Activated B cell treated with CpG ODN at 0.5 μM for 24 hours (primary cell): ENCODE measurements around the gene CERS4. TPM values are rescaled to one million over a fixed set of nuclear protein-coding genes. Genes with fewer than 3 reads are reported as not detected.
A peak's percentile ranks its signal among the peaks of the same experiment; 100 is the strongest.
"Not testable (repeated sequence)": the region's sequence is repeated elsewhere in the genome, so short reads cannot be mapped to it uniquely, and the experiment has no call there.

Source experiments
- ATAC-seq: fragments of 200-7000 bp; cut with Tn5 transposase; one replicate; pipeline ENCODE4 v1.10.0; 2021; ENCODE audit warnings: low read depth, mild to moderate bottlenecking, moderate library complexity
- CTCF ChIA-PET: fragments of 350-600 bp; sonication (Branson Sonifier 250); formaldehyde crosslinking; loops from one replicate; lab custom pipeline; 2021; ENCODE audit warnings: antibody characterized with exemption; lab: Charles Lee
- POLR2A ChIA-PET: fragments of 350-600 bp; sonication (Branson Sonifier 250); formaldehyde crosslinking; loops from one replicate; lab custom pipeline; 2021; ENCODE audit warnings: antibody characterized with exemption; lab: Charles Lee
- DNase-seq: peaks from one replicate; pipeline ENCODE4 v3.0.0; 2022
- H3K27ac Mint-ChIP-seq: one replicate; pipeline ENCODE4 v1.8.0; 2020; ENCODE audit warnings: mixed read lengths
- H3K27me3 Mint-ChIP-seq: one replicate; pipeline ENCODE4 v1.8.0; 2021; ENCODE audit warnings: mixed read lengths
- H3K36me3 Mint-ChIP-seq: one replicate; pipeline ENCODE4 v1.8.0; 2021; ENCODE audit warnings: low read depth, mixed read lengths
- H3K4me1 Mint-ChIP-seq: one replicate; pipeline ENCODE4 v1.8.0; 2021; ENCODE audit warnings: mixed read lengths
- H3K4me3 Mint-ChIP-seq: one replicate; pipeline ENCODE4 v1.8.0; 2020; ENCODE audit warnings: mild to moderate bottlenecking, mixed read lengths
- H3K9me3 Mint-ChIP-seq: one replicate; pipeline ENCODE4 v1.8.0; 2020; ENCODE audit warnings: mixed read lengths
- CTCF ChIP-seq: fragments of 200-600 bp; IDR thresholded peaks from one replicate; pipeline ENCODE4 v1.8.0; 2022; ENCODE audit warnings: antibody characterized with exemption, mild to moderate bottlenecking
- intact Hi-C: fragments of 100-400 bp; cut with micrococcal nuclease; formaldehyde crosslinking; loops from one replicate; pipeline ENCODE4 v1.15.1; 2024
- total RNA-seq: library from RNA; stranded (reverse); gene quantifications from 2 replicates; pipeline ENCODE4 v1.2.3, GENCODE V29; 2022

The CERS4 gene
- total RNA-seq, 1 donor from 2014 or later = 112 TPM

GRCh38 chr19:8259142-8259921, 50.2 kb downstream of the CERS4 start:
- no peaks in the 10 kb centered on the region for H3K4me1 Mint-ChIP-seq
- H3K36me3 Mint-ChIP-seq = peaks cover 66% of the 10 kb centered on the region
- H3K9me3 Mint-ChIP-seq = no peaks in the 10 kb centered on the region
- CTCF ChIA-PET = no interaction called here
- no peak for ATAC-seq
- no peak overlapping the region for H3K27ac Mint-ChIP-seq
- no peak for TF ChIP-seq CTCF
- H3K27me3 Mint-ChIP-seq = no peaks in the 10 kb centered on the region
- POLR2A ChIA-PET = interaction anchor here (0.6 kb wide), 1 partner anchor 9 kb away, joined by 12 read pairs; no protein-coding TSS in a partner anchor
- no peak for DNase-seq
- H3K4me3 Mint-ChIP-seq = no peak overlapping the region
- intact Hi-C loops = no loop called here

- Mint-ChIP-seq H3K27me3 (no peaks in the 10 kb centered on the region), H3K4me3 (no peak overlapping the region), H3K36me3 (peaks cover 64% of the 10 kb centered on the region), H3K4me1 (no peaks in the 10 kb centered on the region), H3K9me3 (no peaks in the 10 kb centered on the region), H3K27ac (no peak overlapping the region)
- DNase-seq = no peak
- ATAC-seq = no peak
- intact Hi-C loops = loop anchor here (10.0 kb wide), 2 partner anchors 65 to 135 kb away; partner anchors contain the start of genes NDUFA7, RAB11B and RPS28
- CTCF ChIA-PET = no interaction called here
- POLR2A ChIA-PET = interaction anchor here (0.6 kb wide), 1 partner anchor 9 kb away, joined by 12 read pairs; no protein-coding TSS in a partner anchor
- no peak for TF ChIP-seq CTCF
These were observed 50.7 kb downstream of the CERS4 start for GRCh38 chr19:8259922-8260247.

- H3K9me3 Mint-ChIP-seq = no peaks in the 10 kb centered on the region
- TF ChIP-seq CTCF = no peak
- H3K4me3 Mint-ChIP-seq = no peak overlapping the region
- no peaks in the 10 kb centered on the region for H3K4me1 Mint-ChIP-seq
- ATAC-seq = no peak
- peak overlapping the region; percentile 24 for H3K27ac Mint-ChIP-seq
- DNase-seq = no peak
- H3K27me3 Mint-ChIP-seq = no peaks in the 10 kb centered on the region
- ChIA-PET POLR2A (interaction anchor here (0.6 kb wide), 1 partner anchor 327 kb away, joined by 3 read pairs; no protein-coding TSS in a partner anchor), CTCF (no interaction called here)
- H3K36me3 Mint-ChIP-seq = peaks cover 54% of the 10 kb centered on the region
- intact Hi-C loops = loop anchor here (10.0 kb wide), 2 partner anchors 63 to 133 kb away; partner anchors contain the start of genes NDUFA7, RAB11B and RPS28
These were observed 52.2 kb downstream of the CERS4 start for GRCh38 chr19:8261347-8261746.

- H3K4me1 Mint-ChIP-seq = no peaks in the 10 kb centered on the region
- TF ChIP-seq CTCF = no peak
- H3K4me3 Mint-ChIP-seq = no peak overlapping the region
- no peak overlapping the region for H3K27ac Mint-ChIP-seq
- intact Hi-C loops = loop anchor here (10.0 kb wide), 2 partner anchors 63 to 133 kb away; partner anchors contain the start of genes NDUFA7, RAB11B and RPS28
- no peaks in the 10 kb centered on the region for H3K9me3 Mint-ChIP-seq
- no peaks in the 10 kb centered on the region for H3K27me3 Mint-ChIP-seq
- POLR2A ChIA-PET = interaction anchor here (0.6 kb wide), 1 partner anchor 327 kb away, joined by 3 read pairs; no protein-coding TSS in a partner anchor
- peaks cover 49% of the 10 kb centered on the region for H3K36me3 Mint-ChIP-seq
- ATAC-seq = no peak
- CTCF ChIA-PET = no interaction called here
- DNase-seq = no peak
These were observed 52.7 kb downstream of the CERS4 start for GRCh38 chr19:8261881-8262280.

- Mint-ChIP-seq H3K27ac (no peak overlapping the region), H3K4me3 (no peak overlapping the region), H3K36me3 (peaks cover 43% of the 10 kb centered on the region), H3K4me1 (no peaks in the 10 kb centered on the region), H3K9me3 (no peaks in the 10 kb centered on the region), H3K27me3 (no peaks in the 10 kb centered on the region)
- DNase-seq (peak; percentile 7), ATAC-seq (no peak)
- POLR2A ChIA-PET = no interaction called here
- intact Hi-C loops = loop anchor here (10.0 kb wide), 2 partner anchors 62 to 132 kb away; partner anchors contain the start of genes NDUFA7, RAB11B and RPS28
- CTCF ChIA-PET = no interaction called here
- no peak for TF ChIP-seq CTCF
These were observed 53.3 kb downstream of the CERS4 start for GRCh38 chr19:8262431-8262830.

GRCh38 chr19:8264248-8264647, 55.1 kb downstream of the CERS4 start:
- POLR2A ChIA-PET = interaction anchor here (0.6 kb wide), 2 partner anchors 57 to 1066 kb away, joined by 4 to 11 read pairs; partner anchors contain the start of gene RPS28
- H3K4me3 Mint-ChIP-seq, CTCF ChIA-PET, H3K9me3 Mint-ChIP-seq, ATAC-seq, H3K4me1 Mint-ChIP-seq, DNase-seq, H3K27ac Mint-ChIP-seq, H3K27me3 Mint-ChIP-seq: not testable (repeated sequence)
- H3K36me3 Mint-ChIP-seq = peaks cover 25% of the 10 kb centered on the region
- intact Hi-C loops = loop anchor here (10.0 kb wide), 2 partner anchors 61 to 131 kb away; partner anchors contain the start of genes NDUFA7, RAB11B and RPS28
